ENCODE results near the gene MYO7A. TPM values are rescaled to one million over a fixed set of nuclear protein-coding genes. Genes with fewer than 3 reads are reported as not detected.

The MYO7A gene
- total RNA-seq, 2 donors from 2014 or later = 1.4 to 5.0 TPM

DNA sequence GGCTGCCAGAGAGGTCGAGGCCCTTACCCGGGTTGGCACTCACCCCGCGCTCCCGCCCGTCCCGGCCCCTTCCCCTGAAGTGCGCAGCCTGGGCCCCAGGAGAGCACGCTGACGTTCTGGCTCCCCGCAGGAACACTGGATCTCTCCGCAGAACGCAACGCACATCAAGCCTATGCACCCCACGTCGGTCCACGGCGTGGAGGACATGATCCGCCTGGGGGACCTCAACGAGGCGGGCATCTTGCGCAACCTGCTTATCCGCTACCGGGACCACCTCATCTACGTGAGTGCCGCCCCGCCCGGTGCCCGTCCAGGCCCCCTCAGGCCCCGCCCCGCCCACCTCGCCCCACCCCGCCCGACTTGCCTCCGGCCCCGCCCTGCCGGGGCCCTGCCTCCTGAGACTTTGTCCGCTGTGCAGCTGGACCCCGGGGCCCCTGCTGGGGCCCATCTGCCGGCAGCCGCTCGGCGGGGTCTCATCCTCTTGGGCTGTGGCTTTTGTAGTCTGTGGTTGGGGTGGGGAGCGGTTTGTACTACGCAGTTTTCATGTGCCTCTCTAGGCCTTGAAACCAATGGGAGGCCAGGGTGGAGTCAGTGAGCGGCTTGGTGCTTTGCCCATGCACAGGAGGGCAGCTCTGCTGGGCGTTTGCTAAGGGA, 19.7 kb downstream of the MYO7A start:
- DNase-seq (ENCODE audit: low spot score) = no peak
- Histone ChIP-seq H3K36me3 (no peaks in the 10 kb centered on the region), H3K4me3 (peak overlapping the region in 1 of 2 donors; percentile 33), H3K27me3 (no peaks in the 10 kb centered on the region), H3K27ac (no peak overlapping the region), H3K4me1 (no peaks in the 10 kb centered on the region), H3K9me3 (no peaks in the 10 kb centered on the region)
- no peak for TF ChIP-seq CTCF (IDR thresholded peaks at IDR 0.05)

DNA sequence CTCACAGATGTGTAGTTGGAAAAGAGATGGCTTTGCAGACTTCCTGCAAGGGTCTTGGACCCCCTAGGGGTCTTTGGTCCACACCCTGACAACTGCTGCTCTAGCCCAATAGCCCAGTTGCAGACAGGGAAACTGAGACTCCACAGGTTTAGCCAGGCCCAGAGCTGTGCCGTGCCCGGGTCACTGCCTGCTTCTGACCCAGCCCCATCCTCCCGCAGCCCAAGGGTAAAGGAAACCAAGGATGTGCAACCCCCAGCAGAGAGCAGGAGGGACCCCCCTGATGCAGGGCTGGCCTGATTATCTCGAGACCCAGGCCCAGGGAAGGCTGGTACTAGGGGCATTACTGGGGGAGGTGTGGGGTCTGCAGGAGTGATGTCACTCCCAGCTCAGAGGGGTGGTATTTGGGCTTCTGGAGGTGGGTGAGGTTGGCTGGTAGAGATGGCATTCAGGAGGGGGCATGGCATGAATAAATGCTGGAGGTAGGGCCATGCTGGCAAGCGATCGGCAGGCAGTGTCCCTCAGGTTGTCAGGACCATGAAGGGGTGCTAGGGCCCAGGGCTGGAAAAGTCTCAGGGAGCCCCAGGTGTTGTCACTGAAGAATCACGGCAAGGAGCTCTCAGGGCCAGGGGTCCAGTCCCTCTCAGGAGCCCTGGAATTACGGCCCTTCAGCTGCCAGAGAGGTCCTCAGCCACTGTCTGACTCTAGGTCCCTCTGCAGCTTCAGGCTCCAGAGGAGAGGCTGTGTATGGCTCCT, 21.1 kb downstream of the MYO7A start:
- H3K9me3 ChIP-seq = no peaks in the 10 kb centered on the region
- H3K36me3 ChIP-seq = no peaks in the 10 kb centered on the region
- H3K27ac ChIP-seq = no peak overlapping the region
- no peaks in the 10 kb centered on the region for H3K27me3 ChIP-seq
- peaks cover 0 to 10% of the 10 kb centered on the region in 2 donors for H3K4me1 ChIP-seq
- H3K4me3 ChIP-seq = no peak overlapping the region
- no peak for TF ChIP-seq CTCF (IDR thresholded peaks at IDR 0.05)
- DNase-seq (ENCODE audit: low spot score) = no peak

DNA sequence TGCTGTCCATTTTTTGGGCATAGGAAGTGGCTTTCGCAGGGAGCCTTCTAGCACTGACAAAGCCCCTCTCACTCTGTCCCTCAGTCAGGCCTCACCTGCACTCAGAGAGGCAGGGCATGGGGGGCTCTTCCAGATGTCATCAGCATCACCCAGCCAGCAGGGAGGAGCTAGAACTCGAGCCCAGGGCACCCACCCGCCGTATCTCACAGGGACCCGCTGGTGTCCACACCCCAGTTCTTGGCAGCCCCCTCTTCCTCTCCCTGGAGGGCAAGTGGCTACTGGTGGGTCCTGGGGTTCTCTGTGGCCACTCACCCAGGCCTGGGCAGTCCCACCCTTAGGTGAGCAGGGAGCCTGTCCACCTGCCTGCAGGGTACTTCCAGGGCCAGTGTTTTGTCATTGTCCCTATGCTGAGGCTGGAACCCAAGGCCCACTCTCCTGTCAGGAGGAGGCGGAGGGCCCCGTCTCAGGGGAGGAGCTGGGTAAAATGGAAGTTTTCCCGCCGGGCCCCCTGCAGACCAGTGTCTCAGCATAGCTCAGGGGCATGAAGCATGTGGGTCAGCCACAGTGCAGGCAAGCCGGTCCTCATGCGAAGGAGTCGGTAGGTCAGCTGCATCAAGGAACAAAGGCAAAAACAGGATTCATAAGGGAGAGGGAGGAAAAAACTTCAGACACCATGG, 21.8 kb downstream of the MYO7A start:
- H3K4me1 ChIP-seq = peaks cover 0 to 17% of the 10 kb centered on the region in 2 donors
- H3K4me3 ChIP-seq = no peak overlapping the region
- no peak for DNase-seq (ENCODE audit: low spot score)
- no peak overlapping the region for H3K27ac ChIP-seq
- no peak for TF ChIP-seq CTCF (IDR thresholded peaks at IDR 0.05)
- H3K36me3 ChIP-seq = no peaks in the 10 kb centered on the region
- H3K9me3 ChIP-seq = no peaks in the 10 kb centered on the region
- H3K27me3 ChIP-seq = no peaks in the 10 kb centered on the region

- H3K27me3 ChIP-seq = no peaks in the 10 kb centered on the region
These were observed 22.8 kb downstream of the MYO7A start for GRCh38 chr11:77150836-77151235.

More at GRCh38 chr11:77150836-77151235, 22.8 kb downstream of the MYO7A start:
- no peak for TF ChIP-seq CTCF (IDR thresholded peaks at IDR 0.05)
- Histone ChIP-seq H3K4me3 (no peak overlapping the region), H3K9me3 (no peaks in the 10 kb centered on the region), H3K4me1 (peaks cover 0 to 20% of the 10 kb centered on the region in 2 donors), H3K27ac (no peak overlapping the region), H3K36me3 (no peaks in the 10 kb centered on the region)
- DNase-seq (ENCODE audit: low spot score) = no peak

Measured in right atrium auricular region (tissue), 2 donors.